Measurements from ENCODE around the gene RXYLT1.
"Not testable (repeated sequence)": the region's sequence is repeated elsewhere in the genome, so short reads cannot be mapped to it uniquely, and the experiment has no call there.

GRCh38 chr12:63740551-63740950 is 39.2 kb upstream of the RXYLT1 start:
- not testable (repeated sequence) for TF ChIP-seq CTCF, POLR2A (IDR thresholded peaks at IDR 0.05)

Measured in body of pancreas (tissue), 4 donors.